Caco-2 (cell line): ENCODE data around the gene OSBPL5. TPM values are rescaled to one million over a fixed set of nuclear protein-coding genes. Genes with fewer than 3 reads are reported as not detected.

Experiments
- BruUV-seq: library from RNA; stranded (reverse); fragments of 400-500 nt; replicated peaks from 2 replicates; lab custom pipeline; 2021; lab: Mats Ljungman, UMichigan
- CTCF ChIA-PET: fragments of 300-600 bp; sonication (Branson Sonifier 250); formaldehyde crosslinking; loops from one replicate; lab custom pipeline; 2022; ENCODE audit warnings: antibody characterized with exemption; lab: Charles Lee
- POLR2A ChIA-PET: fragments of 300-600 bp; sonication (Branson Sonifier 250); formaldehyde crosslinking; loops from one replicate; lab custom pipeline; 2022; ENCODE audit warnings: antibody characterized with exemption; lab: Charles Lee
- DNase-seq, 2 experiments: peaks; one replicate each; pipeline versions ENCODE4 v3.0.0 to v3.0.0-alpha.2; 2020 to 2022
- H3K27me3 ChIP-seq: replicated peaks from 2 replicates; pipeline ENCODE4 v1.6.0; 2011; ENCODE audit warnings: low read length; ENCODE audit not compliant: control insufficient read depth, insufficient read depth
- H3K36me3 ChIP-seq: 2 replicates; pipeline ENCODE4 v1.5.1; 2011; ENCODE audit warnings: low read length; ENCODE audit not compliant: control insufficient read depth, insufficient read depth
- H3K4me1 ChIP-seq: fragments of 250-450 bp; sonication (Bioruptor Pico); 2 replicates; pipeline ENCODE4 v1.5.1; 2020; ENCODE audit warnings: mild to moderate bottlenecking
- H3K4me3 ChIP-seq: 2 replicates; pipeline ENCODE4 v1.5.1; 2011; ENCODE audit warnings: low read depth, mild to moderate bottlenecking, control low read depth, low read length
- H3K9me3 ChIP-seq: fragments of 250-450 bp; sonication (Bioruptor Pico); 2 replicates; pipeline ENCODE4 v1.5.1; 2020; ENCODE audit warnings: mild to moderate bottlenecking, moderate library complexity
- H3K27ac Mint-ChIP-seq: one replicate; pipeline ENCODE4 v1.8.0; 2022; ENCODE audit warnings: mixed read lengths; ENCODE audit not compliant: unreplicated experiment
- H3K27me3 Mint-ChIP-seq: one replicate; pipeline ENCODE4 v1.8.0; 2022; ENCODE audit warnings: mixed read lengths; ENCODE audit not compliant: insufficient read depth, unreplicated experiment
- H3K36me3 Mint-ChIP-seq: one replicate; pipeline ENCODE4 v1.8.0; 2022; ENCODE audit warnings: mild to moderate bottlenecking, mixed read lengths; ENCODE audit not compliant: insufficient read depth, unreplicated experiment
- H3K4me1 Mint-ChIP-seq: one replicate; pipeline ENCODE4 v1.8.0; 2022; ENCODE audit warnings: low read depth, mixed read lengths; ENCODE audit not compliant: unreplicated experiment
- H3K4me3 Mint-ChIP-seq: one replicate; pipeline ENCODE4 v1.8.0; 2022; ENCODE audit warnings: mild to moderate bottlenecking, moderate library complexity, mixed read lengths; ENCODE audit not compliant: unreplicated experiment
- H3K9me3 Mint-ChIP-seq: one replicate; pipeline ENCODE4 v1.8.0; 2022; ENCODE audit warnings: mixed read lengths; ENCODE audit not compliant: unreplicated experiment
- CTCF ChIP-seq, 2 experiments: fragments of 200-600 bp in 1 of 2; IDR thresholded peaks; 1 replicate in 1 of 2; 2 replicates in 1 of 2; pipeline versions ENCODE4 v1.5.1 to v1.8.0; 2011 to 2022; ENCODE audit warnings: antibody characterized with exemption in 1 of 2, control low read depth in 1 of 2, inconsistent platforms in 1 of 2, low read depth in 1 of 2, low read length in 1 of 2, mild to moderate bottlenecking in 1 of 2, moderate library complexity in 1 of 2; ENCODE audit not compliant: insufficient read depth in 1 of 2, severe bottlenecking in 1 of 2, unreplicated experiment in 1 of 2
- intact Hi-C: fragments of 100-400 bp; cut with micrococcal nuclease; formaldehyde crosslinking; loops from one replicate; pipeline ENCODE4 v1.10.0; 2022; ENCODE audit not compliant: unreplicated experiment
- total RNA-seq: library from RNA; stranded (reverse); gene quantifications from 2 replicates; pipeline ENCODE4 v1.2.3, GENCODE V29; 2022

The OSBPL5 gene
- total RNA-seq, 1 experiment from 2014 or later, result 4.9 TPM

- H3K27me3 ChIP-seq, result no peaks in the 10 kb centered on the region
- Mint-ChIP-seq H3K27me3 (no peaks in the 10 kb centered on the region), H3K36me3 (peaks cover 87% of the 10 kb centered on the region), H3K4me3 (no peak overlapping the region), H3K27ac (no peak overlapping the region), H3K9me3 (no peaks in the 10 kb centered on the region), H3K4me1 (peaks cover 6% of the 10 kb centered on the region)
- CTCF ChIA-PET, result interaction anchor here (1.2 to 4.7 kb wide), 3 partner anchors 12 to 53 kb away, joined by 3 to 83 read pairs (median 3); no protein-coding TSS in a partner anchor
- H3K36me3 ChIP-seq, result peaks cover 2% of the 10 kb centered on the region; the same call in 1 of the 2 replicates
- intact Hi-C loops, result loop anchor here (1.0 kb wide), 3 partner anchors 19 to 179 kb away; partner anchors contain the start of gene CARS1
- H3K4me3 ChIP-seq, result no peak overlapping the region
- DNase-seq, result no peak
- no TSS peak for BruUV-seq
- no peaks in the 10 kb centered on the region for H3K4me1 ChIP-seq
- POLR2A ChIA-PET, result no interaction called here
- no peaks in the 10 kb centered on the region for H3K9me3 ChIP-seq
- TF ChIP-seq CTCF (IDR thresholded peaks at IDR 0.05; ENCODE audit: insufficient read depth in 1 of 2, low read depth in 1 of 2, low read length in 1 of 2, severe bottlenecking in 1 of 2, unreplicated experiment in 1 of 2), result no peak
Measured at GRCh38 chr11:3037945-3038271, 127.2 kb downstream of the OSBPL5 start.

Other genes starting within 250 kb of the OSBPL5 start
- gene PHLDA2, start 235.9 kb downstream of the OSBPL5 start, total RNA-seq, result 18.7 and 19.1 TPM in 2 replicates
- gene NAP1L4, start 173.0 kb downstream of the OSBPL5 start, total RNA-seq, result 210 and 215 TPM in 2 replicates
- gene CARS1, start 107.9 kb downstream of the OSBPL5 start, total RNA-seq, result 117 and 121 TPM in 2 replicates
- gene MRGPRG, start 53.5 kb upstream of the OSBPL5 start, total RNA-seq, result not detected in 2 replicates
- not detected in 2 replicates for gene MRGPRE, start 67.1 kb upstream of the OSBPL5 start, total RNA-seq
- 51.2 and 57.5 TPM in 2 replicates for gene ZNF195, start 213.8 kb upstream of the OSBPL5 start, total RNA-seq